HG03196 (cell line): ENCODE results near the gene TFB1M.
A peak's percentile ranks its signal among the peaks of the same experiment; 100 is the strongest.
"Not testable (repeated sequence)": the region's sequence is repeated elsewhere in the genome, so short reads cannot be mapped to it uniquely, and the experiment has no call there.

Source experiments
- ATAC-seq: cut with Tn5 transposase; IDR thresholded peaks from one replicate; pipeline ENCODE4 v1.9.1; 2021; ENCODE audit not compliant: unreplicated experiment

TFB1M gene

GRCh38 chr6:155314092-155314772 lies at the start of gene TFB1M:
TSS of gene TFB1M (minus strand) at chr6:155314484. CDS start at chr6:155314428, 56 bp downstream.
- ATAC-seq = peak; percentile 98

- ATAC-seq = not testable (repeated sequence)
Observed at GRCh38 chr6:155364021-155364420, 49.7 kb upstream of the TFB1M start.

DNA sequence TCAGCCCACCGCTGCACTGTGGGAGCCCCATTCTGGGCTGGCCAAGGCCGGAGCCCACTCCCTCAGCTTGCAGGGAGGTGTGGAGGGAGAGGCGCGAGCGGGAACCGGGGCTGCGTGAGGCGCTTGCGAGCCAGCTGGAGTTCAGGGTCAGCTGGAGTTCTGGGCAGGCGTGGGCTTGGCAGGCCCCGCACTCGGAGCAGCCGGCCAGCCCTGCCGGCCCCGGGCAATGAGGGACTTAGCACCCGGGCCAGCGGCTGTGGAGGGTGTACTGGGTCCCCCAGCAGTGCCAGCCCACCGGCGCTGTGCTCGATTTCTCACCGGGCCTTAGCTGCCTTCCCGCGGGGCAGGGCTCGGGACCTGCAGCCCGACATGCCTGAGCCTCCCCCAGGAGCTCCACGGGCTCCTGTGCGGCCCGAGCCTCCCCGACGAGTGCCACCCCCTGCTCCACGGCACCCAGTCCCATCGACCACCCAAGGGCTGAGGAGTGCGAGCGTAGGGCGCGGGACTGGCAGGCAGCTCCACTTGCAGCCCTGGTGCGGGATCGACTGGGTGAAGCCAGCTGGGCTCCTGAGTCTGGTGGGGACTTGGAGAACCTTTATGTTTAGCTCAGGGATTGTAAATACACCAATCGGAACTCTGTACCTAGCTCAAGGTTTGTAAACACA lies 48.8 kb upstream of the TFB1M start:
- not testable (repeated sequence) for ATAC-seq

GRCh38 chr6:155354167-155354566 lies 39.9 kb upstream of the TFB1M start:
- ATAC-seq = no peak

GRCh38 chr6:155352811-155353210 lies 38.5 kb upstream of the TFB1M start:
- ATAC-seq = no peak

- no peak for ATAC-seq
Observed at GRCh38 chr6:155352130-155352420, 37.8 kb upstream of the TFB1M start.

DNA sequence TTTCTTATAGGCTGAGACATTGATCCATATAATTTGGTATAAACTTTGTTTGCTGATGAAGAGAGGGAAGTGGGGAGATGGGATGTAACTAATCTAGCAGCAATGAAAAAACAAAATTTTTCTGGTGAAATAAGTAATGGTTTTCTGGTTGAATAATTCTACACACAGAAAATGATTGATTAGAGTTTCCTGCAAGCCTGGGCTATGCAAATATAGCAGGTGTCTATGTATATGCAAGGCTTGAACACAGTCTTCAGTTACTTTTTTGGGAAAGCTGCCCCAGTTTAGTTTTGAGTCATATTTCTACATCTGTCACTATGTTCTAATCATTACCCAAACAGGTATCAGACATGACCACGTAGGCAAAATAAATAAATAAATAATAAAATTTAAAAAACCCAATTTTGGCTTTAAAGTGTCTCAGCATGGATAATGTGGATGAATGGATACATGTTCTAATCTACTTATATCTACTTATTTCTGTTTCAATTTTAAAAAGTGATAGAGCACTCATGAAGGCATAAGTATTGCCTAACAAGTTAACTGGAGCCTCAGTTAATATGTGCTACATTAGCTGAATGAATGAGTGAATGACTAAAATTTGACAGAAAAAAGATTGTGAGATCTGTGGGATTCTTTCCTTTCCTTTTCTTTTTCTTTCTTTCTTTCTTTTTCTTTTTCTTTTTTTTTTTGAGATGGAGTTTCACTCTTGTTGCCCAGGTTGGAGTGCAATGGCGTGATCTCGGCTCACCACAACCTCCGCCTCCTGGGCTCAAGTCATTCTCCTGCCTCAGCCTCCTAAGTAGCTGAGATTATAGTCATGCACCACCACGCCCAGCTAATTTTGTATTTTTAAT lies 37.2 kb upstream of the TFB1M start:
- peak; percentile 97 for ATAC-seq

- ATAC-seq = no peak
Observed at GRCh38 chr6:155349956-155350355, 35.7 kb upstream of the TFB1M start.

DNA sequence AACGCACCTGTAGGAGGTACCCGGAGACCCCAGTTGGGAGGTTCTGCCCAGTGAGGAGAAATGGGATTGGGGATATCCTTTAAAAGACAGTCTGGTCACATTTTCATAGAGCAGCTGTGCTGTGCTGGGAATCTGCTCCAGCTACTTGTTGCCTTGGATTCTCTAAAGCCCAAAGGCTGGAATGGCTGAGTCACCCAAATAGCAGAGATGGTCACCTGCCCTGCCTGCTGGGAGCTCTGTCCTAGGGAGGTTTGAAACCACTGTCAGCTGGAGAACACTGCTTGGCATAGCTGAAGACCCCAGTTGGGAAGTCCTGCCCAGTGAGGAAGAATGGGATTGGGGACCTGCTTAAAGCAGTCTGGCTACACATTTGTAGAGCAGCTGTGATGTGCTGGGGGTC lies 34.8 kb upstream of the TFB1M start:
- no peak for ATAC-seq

- no peak for ATAC-seq
Observed at GRCh38 chr6:155347800-155348199, 33.5 kb upstream of the TFB1M start.

DNA sequence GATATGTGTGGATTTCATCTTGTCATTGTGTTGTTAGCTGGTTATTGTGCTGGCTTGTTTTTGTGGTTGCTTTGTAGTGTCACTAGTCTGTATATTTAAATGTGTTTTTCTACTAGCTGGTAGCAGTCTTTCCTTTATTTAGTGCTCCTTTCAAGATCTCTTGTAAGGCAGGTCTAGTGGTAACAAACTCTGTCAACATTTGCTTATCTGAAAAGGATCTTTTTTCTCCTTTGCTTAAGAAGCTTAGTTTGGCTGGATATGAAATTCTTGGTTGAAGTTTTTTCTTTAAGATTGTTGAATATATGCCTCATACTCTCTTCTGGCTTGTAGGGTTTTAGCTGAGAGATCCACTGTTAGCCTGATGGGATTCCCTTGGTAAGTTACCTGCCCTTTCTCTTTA lies 32.7 kb upstream of the TFB1M start:
- no peak for ATAC-seq

DNA sequence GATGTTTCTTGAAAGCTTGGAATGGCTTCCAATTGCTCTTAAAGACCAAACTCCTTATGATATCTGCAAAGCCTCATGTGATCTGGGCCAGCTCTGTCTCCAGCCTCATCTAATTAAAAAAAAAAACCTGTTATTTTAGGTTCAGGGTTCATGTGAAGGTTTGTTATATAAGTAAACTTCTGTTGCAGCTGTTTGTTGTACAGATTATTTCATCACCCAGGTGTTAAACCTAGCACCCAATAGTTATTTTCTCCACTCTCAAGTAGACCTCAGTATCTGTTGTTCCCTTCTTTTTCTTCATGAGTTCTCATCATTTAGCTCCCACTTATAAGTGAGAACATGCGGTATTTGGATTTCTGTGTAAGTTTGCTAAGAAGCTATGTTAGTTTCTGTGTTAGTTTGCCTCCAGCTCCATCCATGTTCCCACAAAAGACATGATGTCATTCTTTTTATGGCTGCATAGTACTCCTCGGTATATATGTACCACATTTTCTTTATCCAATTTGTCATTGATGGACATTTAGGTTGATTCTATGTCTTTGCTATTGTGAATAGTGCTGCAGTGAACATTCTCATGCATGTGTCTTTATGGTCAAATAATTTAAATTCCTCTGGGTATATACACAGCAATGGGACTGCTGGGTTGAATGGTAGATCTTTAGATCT lies 30.2 kb upstream of the TFB1M start:
- ATAC-seq = no peak

GRCh38 chr6:155341130-155341828 lies 27.0 kb upstream of the TFB1M start:
- peak; percentile 58 for ATAC-seq

- ATAC-seq = peak; percentile 31
Observed at GRCh38 chr6:155340464-155341129, 26.3 kb upstream of the TFB1M start.

GRCh38 chr6:155339929-155340328 lies 25.6 kb upstream of the TFB1M start:
- not testable (repeated sequence) for ATAC-seq

DNA sequence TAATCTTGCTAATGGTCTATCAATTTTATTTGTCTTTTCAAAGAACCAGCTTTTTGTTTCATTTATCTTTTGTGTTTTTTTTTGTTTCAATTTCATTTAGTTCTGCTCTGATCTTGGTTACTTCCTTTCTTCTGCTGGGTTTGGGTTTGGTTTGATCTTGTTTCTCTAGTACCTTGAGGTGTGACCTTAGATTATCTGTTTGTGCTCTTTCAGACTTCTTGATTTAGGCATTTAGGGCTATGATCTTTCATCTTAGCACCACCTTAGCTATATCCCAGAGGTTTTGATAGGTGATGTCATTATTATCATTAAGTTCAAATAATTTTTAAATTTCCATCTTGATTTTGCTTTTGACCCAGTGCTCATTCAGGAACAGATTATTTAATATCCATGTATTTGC lies 24.0 kb upstream of the TFB1M start:
- ATAC-seq = not testable (repeated sequence)

DNA sequence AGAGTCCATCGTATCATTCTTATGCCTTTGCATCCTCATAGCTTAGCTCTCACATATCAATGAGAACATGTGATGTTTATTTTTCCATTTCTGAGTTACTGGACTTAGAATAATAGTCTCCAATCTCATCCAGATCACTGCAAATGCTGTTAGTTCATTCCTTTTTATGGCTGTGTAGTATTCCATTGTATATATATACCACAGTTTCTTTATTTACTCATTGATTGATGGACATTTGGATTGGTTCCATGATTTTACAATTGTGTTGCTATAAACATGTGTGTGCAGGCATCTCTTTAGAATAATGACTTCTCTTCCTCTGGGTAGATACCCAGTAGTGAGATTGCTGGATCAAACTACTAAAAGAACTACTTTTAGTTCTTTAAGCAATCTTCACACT lies 21.0 kb upstream of the TFB1M start:
- ATAC-seq = no peak

DNA sequence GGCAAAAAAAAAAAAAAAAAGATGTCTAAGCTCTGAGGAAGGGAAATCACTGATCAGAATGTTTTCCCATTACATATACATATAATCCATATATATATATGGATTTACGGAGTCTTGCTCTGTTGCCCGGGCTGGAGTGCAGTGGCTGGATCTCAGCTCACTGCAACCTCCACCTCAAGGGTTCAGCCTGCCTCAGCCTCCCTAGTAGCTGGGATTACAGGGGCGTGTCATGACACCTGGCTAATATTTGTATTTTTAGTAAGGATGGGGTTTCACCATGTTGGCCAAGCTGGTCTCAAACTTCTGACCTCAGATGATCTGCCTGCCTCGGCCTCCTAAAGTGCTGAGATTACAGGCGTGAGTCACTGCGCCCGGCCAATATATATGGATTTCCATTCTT lies 19.8 kb upstream of the TFB1M start:
- not testable (repeated sequence) for ATAC-seq

DNA sequence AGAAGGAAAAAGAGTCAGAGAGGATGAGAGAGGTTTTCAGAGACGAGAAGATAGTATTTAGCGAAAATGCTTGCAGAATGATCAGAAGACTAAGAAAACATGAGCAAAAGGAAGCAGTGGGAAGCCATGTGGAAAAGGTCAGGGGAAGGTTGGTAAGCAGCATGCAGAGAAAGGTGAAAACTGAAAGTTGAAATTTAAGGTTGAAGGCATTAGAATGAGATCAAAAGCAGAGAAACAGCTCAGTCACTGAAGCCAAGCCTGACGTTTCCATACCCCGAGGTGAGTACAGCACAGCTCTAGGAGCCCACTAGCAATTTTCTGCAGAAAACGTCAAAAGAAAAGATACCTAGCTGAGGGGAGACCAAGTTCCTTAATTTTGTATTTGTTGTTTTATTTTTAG lies 19.1 kb upstream of the TFB1M start:
- ATAC-seq = peak; percentile 88

DNA sequence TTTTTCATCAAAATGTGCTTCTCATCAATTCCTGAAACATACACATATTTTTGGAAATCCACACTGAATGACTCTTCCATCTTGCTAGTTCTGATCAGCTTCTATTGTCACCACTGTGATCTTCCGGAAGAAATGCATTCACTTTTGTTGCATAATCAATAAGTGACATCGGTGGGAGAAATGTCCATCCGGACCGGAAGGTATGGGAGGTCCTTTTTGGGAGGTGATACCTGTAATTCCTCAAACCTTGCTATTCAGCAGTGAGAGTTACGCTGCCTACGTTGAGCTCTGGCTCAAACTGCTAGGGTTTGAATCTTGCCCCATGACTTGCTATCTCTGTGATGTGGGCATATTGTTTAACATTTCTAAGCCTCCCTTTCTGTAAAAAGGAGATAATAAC lies 16.6 kb upstream of the TFB1M start:
- ATAC-seq = no peak
